Measurements from ENCODE around the gene MATN4. TPM values are rescaled to one million over a fixed set of nuclear protein-coding genes. Genes with fewer than 3 reads are reported as not detected.

Gene MATN4
- total RNA-seq, 1 donor from 2014 or later, result 0.29 TPM

- H3K9me3 ChIP-seq, result no peaks in the 10 kb centered on the region
- no peak overlapping the region for H3K27ac ChIP-seq
- no peaks in the 10 kb centered on the region for H3K27me3 ChIP-seq
- DNase-seq (no peak), ATAC-seq (peak; percentile 47)
- H3K4me1 ChIP-seq, result no peaks in the 10 kb centered on the region
- no peak overlapping the region for H3K4me3 ChIP-seq
- intact Hi-C loops (cut with DNase I), result no loop called here
- H3K36me3 ChIP-seq, result no peaks in the 10 kb centered on the region
- TF ChIP-seq, protein P1, sequence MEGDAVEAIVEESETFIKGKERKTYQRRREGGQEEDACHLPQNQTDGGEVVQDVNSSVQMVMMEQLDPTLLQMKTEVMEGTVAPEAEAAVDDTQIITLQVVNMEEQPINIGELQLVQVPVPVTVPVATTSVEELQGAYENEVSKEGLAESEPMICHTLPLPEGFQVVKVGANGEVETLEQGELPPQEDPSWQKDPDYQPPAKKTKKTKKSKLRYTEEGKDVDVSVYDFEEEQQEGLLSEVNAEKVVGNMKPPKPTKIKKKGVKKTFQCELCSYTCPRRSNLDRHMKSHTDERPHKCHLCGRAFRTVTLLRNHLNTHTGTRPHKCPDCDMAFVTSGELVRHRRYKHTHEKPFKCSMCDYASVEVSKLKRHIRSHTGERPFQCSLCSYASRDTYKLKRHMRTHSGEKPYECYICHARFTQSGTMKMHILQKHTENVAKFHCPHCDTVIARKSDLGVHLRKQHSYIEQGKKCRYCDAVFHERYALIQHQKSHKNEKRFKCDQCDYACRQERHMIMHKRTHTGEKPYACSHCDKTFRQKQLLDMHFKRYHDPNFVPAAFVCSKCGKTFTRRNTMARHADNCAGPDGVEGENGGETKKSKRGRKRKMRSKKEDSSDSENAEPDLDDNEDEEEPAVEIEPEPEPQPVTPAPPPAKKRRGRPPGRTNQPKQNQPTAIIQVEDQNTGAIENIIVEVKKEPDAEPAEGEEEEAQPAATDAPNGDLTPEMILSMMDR (IDR thresholded peaks at IDR 0.05), result no peak
Observed at GRCh38 chr20:45268531-45268930, 39.6 kb downstream of the MATN4 start.

DNA sequence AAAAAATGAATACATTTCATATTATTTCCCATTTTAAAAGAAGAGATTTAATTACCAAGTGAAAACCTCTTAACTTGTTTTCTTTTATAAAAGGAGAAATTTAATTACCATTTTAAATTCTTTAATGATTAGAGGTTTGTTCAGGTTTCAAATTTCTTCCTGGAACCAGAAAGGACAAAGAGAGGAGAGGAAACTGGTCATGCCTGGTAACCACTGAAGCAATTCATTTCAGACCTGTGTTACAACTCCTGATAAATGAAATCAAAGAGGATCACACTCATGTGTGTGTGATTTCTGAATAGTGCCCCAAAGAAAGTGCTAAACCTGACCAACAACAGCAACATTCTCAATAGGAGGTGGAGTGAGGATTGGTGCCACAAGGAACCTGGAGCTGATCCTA is 41.1 kb downstream of the MATN4 start:
- Histone ChIP-seq H3K27ac (no peak overlapping the region), H3K4me3 (no peak overlapping the region), H3K36me3 (no peaks in the 10 kb centered on the region), H3K9me3 (no peaks in the 10 kb centered on the region), H3K27me3 (no peaks in the 10 kb centered on the region), H3K4me1 (no peaks in the 10 kb centered on the region)
- intact Hi-C loops (cut with DNase I), result no loop called here
- ATAC-seq (no peak), DNase-seq (no peak)
- TF ChIP-seq, protein P1 (IDR thresholded peaks at IDR 0.05), result no peak

- TF ChIP-seq, protein P1 (IDR thresholded peaks at IDR 0.05), result no peak
- H3K4me3 ChIP-seq, result no peak overlapping the region
- ATAC-seq (no peak), DNase-seq (no peak)
- intact Hi-C loops (cut with DNase I), result no loop called here
- no peaks in the 10 kb centered on the region for H3K9me3 ChIP-seq
- no peaks in the 10 kb centered on the region for H3K36me3 ChIP-seq
- H3K4me1 ChIP-seq, result no peaks in the 10 kb centered on the region
- H3K27ac ChIP-seq, result no peak overlapping the region
- H3K27me3 ChIP-seq, result no peaks in the 10 kb centered on the region
Observed at GRCh38 chr20:45263556-45264266, 44.4 kb downstream of the MATN4 start.

- no peaks in the 10 kb centered on the region for H3K9me3 ChIP-seq
- no peak overlapping the region for H3K27ac ChIP-seq
- peaks cover 6% of the 10 kb centered on the region for H3K4me1 ChIP-seq
- H3K27me3 ChIP-seq, result no peaks in the 10 kb centered on the region
- intact Hi-C loops (cut with DNase I), result no loop called here
- TF ChIP-seq, protein P1 (IDR thresholded peaks at IDR 0.05), result no peak
- H3K36me3 ChIP-seq, result no peaks in the 10 kb centered on the region
- no peak overlapping the region for H3K4me3 ChIP-seq
- DNase-seq (no peak), ATAC-seq (no peak)
Observed at GRCh38 chr20:45258664-45259063, 49.4 kb downstream of the MATN4 start.

DNA sequence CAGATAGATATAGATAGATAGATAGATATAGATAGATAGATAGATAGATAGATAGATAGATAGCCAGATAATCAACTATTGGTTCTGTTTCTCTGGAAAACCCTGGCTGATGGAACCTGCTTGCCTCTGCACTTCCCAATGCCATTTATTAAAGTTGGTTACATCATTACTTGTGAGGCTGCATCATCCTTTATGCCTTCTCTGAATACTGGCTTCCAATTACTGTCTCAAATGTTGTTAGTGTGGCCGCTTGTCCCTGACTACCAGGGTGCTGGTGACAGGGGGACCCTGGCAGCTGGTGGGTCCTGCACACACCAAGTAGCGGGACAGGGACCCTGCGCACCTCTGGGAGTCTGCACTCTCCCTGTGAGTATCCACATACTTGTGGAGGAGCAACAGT is 49.8 kb downstream of the MATN4 start:
- Histone ChIP-seq H3K36me3 (no peaks in the 10 kb centered on the region), H3K9me3 (no peaks in the 10 kb centered on the region), H3K4me1 (peaks cover 6% of the 10 kb centered on the region), H3K27ac (no peak overlapping the region), H3K27me3 (no peaks in the 10 kb centered on the region), H3K4me3 (no peak overlapping the region)
- ATAC-seq (no peak), DNase-seq (no peak)
- intact Hi-C loops (cut with DNase I), result no loop called here
- TF ChIP-seq, protein P1 (IDR thresholded peaks at IDR 0.05), result no peak

- intact Hi-C loops (cut with DNase I), result no loop called here
- no peak for DNase-seq
- ATAC-seq, result no peak
Observed at GRCh38 chr20:45257711-45258110, 50.4 kb downstream of the MATN4 start.

More at GRCh38 chr20:45257711-45258110, 50.4 kb downstream of the MATN4 start:
- H3K36me3 ChIP-seq, result no peaks in the 10 kb centered on the region
- H3K4me1 ChIP-seq, result peaks cover 6% of the 10 kb centered on the region
- H3K4me3 ChIP-seq, result no peak overlapping the region
- TF ChIP-seq, protein P1 (IDR thresholded peaks at IDR 0.05), result no peak
- no peak overlapping the region for H3K27ac ChIP-seq
- no peaks in the 10 kb centered on the region for H3K27me3 ChIP-seq
- no peaks in the 10 kb centered on the region for H3K9me3 ChIP-seq

Data from upper lobe of right lung (tissue), 1 donor.